Measurements from ENCODE around the gene TMEM250. TPM values are rescaled to one million over a fixed set of nuclear protein-coding genes. Genes with fewer than 3 reads are reported as not detected.
"Not testable (repeated sequence)": the region's sequence is repeated elsewhere in the genome, so short reads cannot be mapped to it uniquely, and the experiment has no call there.

Gene TMEM250
- polyA plus RNA-seq, 4 donors: 14.3 to 22.0 (median 15.2) TPM

- no peak for DNase-seq (ENCODE audit: low read depth in 4 of 4, low spot score in 3 of 4)
These were observed 4.1 kb downstream of the TMEM250 start for GRCh38 chr9:136114610-136115009.

GRCh38 chr9:136112541-136112940 lies 6.1 kb downstream of the TMEM250 start:
- no peak for DNase-seq (ENCODE audit: low read depth in 4 of 4, low spot score in 3 of 4)

GRCh38 chr9:136111910-136112309 lies 6.8 kb downstream of the TMEM250 start:
- no peak for DNase-seq (ENCODE audit: low read depth in 4 of 4, low spot score in 3 of 4)

- no peak for DNase-seq (ENCODE audit: low read depth in 4 of 4, low spot score in 3 of 4)
These were observed 7.5 kb downstream of the TMEM250 start for GRCh38 chr9:136111190-136111589.

- DNase-seq (ENCODE audit: low read depth in 4 of 4, low spot score in 3 of 4): no peak
These were observed 8.3 kb downstream of the TMEM250 start for GRCh38 chr9:136110082-136111061.

- DNase-seq (ENCODE audit: low read depth in 4 of 4, low spot score in 3 of 4): peak in 2 of 4 donors; percentile 54 to 63
These were observed 9.2 kb downstream of the TMEM250 start for GRCh38 chr9:136109351-136110081.

- DNase-seq (ENCODE audit: low read depth in 4 of 4, low spot score in 3 of 4): no peak
These were observed 9.9 kb downstream of the TMEM250 start for GRCh38 chr9:136108648-136109266.

- no peak for DNase-seq (ENCODE audit: low read depth in 4 of 4, low spot score in 3 of 4)
These were observed 10.6 kb downstream of the TMEM250 start for GRCh38 chr9:136107953-136108647.

GRCh38 chr9:136107155-136107952 lies 11.3 kb downstream of the TMEM250 start:
- no peak for DNase-seq (ENCODE audit: low read depth in 4 of 4, low spot score in 3 of 4)

GRCh38 chr9:136105398-136106135 lies 13.1 kb downstream of the TMEM250 start:
- no peak for DNase-seq (ENCODE audit: low read depth in 4 of 4, low spot score in 3 of 4)

- DNase-seq (ENCODE audit: low read depth in 4 of 4, low spot score in 3 of 4): no peak
These were observed 13.8 kb downstream of the TMEM250 start for GRCh38 chr9:136104916-136105315.

GRCh38 chr9:136104488-136104800 lies 14.2 kb downstream of the TMEM250 start:
- no peak for DNase-seq (ENCODE audit: low read depth in 4 of 4, low spot score in 3 of 4)

GRCh38 chr9:136103651-136104487 lies 14.8 kb downstream of the TMEM250 start:
- DNase-seq (ENCODE audit: low read depth in 4 of 4, low spot score in 3 of 4): no peak

- not testable (repeated sequence) for DNase-seq (ENCODE audit: low read depth in 4 of 4, low spot score in 3 of 4)
These were observed 17.0 kb downstream of the TMEM250 start for GRCh38 chr9:136101615-136102074.

GRCh38 chr9:136100700-136101614 lies 17.7 kb downstream of the TMEM250 start:
- DNase-seq (ENCODE audit: low read depth in 4 of 4, low spot score in 3 of 4): no peak

GRCh38 chr9:136099542-136099941 lies 19.1 kb downstream of the TMEM250 start:
- DNase-seq (ENCODE audit: low read depth in 4 of 4, low spot score in 3 of 4): no peak

- no peak for DNase-seq (ENCODE audit: low read depth in 4 of 4, low spot score in 3 of 4)
These were observed 19.8 kb downstream of the TMEM250 start for GRCh38 chr9:136098844-136099243.
